Panc1 (cell line): ENCODE data around the gene THAP3. TPM values are rescaled to one million over a fixed set of nuclear protein-coding genes. Genes with fewer than 3 reads are reported as not detected.

Experiments used
- ATAC-seq: fragments of 200-7000 bp; cut with Tn5 transposase; 2 replicates; pipeline ENCODE4 v1.9.1; 2020; ENCODE audit warnings: mild to moderate bottlenecking, moderate library complexity
- BruUV-seq: library from RNA; stranded (reverse); fragments of 400-500 nt; replicated peaks from 2 replicates; lab custom pipeline; 2021; lab: Mats Ljungman, UMichigan
- CTCF ChIA-PET: fragments of 300-600 bp; sonication (Branson Sonifier 250); formaldehyde crosslinking; loops from one replicate; lab custom pipeline; 2022; ENCODE audit warnings: antibody characterized with exemption; lab: Charles Lee
- POLR2A ChIA-PET: fragments of 300-600 bp; sonication (Branson Sonifier 250); formaldehyde crosslinking; loops from one replicate; lab custom pipeline; 2022; ENCODE audit warnings: antibody characterized with exemption; lab: Charles Lee
- DNase-seq: peaks from one replicate; pipeline ENCODE4 v3.0.0-alpha.2; 2010; ENCODE audit warnings: low read depth, low spot score
- H3K27ac ChIP-seq: 2 replicates; pipeline ENCODE4 v1.5.1; 2011; ENCODE audit warnings: mild to moderate bottlenecking, low read length, inconsistent platforms
- H3K27me3 ChIP-seq: fragments of 200-500 bp; sonication (Bioruptor generic); 2 replicates; pipeline ENCODE4 v1.6.0; 2014; ENCODE audit warnings: low read length, inconsistent platforms; ENCODE audit not compliant: control insufficient read depth, insufficient read depth
- H3K36me3 ChIP-seq: fragments of 200-500 bp; sonication (Bioruptor generic); 2 replicates; pipeline ENCODE4 v1.5.1; 2014; ENCODE audit warnings: inconsistent platforms, mild to moderate bottlenecking, low read length, moderate library complexity; ENCODE audit not compliant: control insufficient read depth, insufficient read depth
- H3K4me1 ChIP-seq: 2 replicates; pipeline ENCODE4 v1.5.1; 2011; ENCODE audit warnings: inconsistent platforms, mild to moderate bottlenecking, low read length, moderate library complexity; ENCODE audit not compliant: control insufficient read depth, insufficient read depth
- H3K4me3 ChIP-seq, 2 experiments: 2 replicates each; pipeline ENCODE4 v1.5.1; 2011 to 2012; ENCODE audit warnings: low read depth in 2 of 2, low read length in 2 of 2, mild to moderate bottlenecking in 2 of 2, inconsistent platforms in 1 of 2, moderate library complexity in 1 of 2
- H3K9me3 ChIP-seq: fragments of 200-500 bp; sonication (Bioruptor generic); 2 replicates; pipeline ENCODE4 v1.5.1; 2014; ENCODE audit warnings: low read depth, mild to moderate bottlenecking, inconsistent platforms, low read length, moderate library complexity; ENCODE audit not compliant: control insufficient read depth, insufficient read depth
- CTCF ChIP-seq: fragments of 450-650 bp; IDR thresholded peaks from 2 replicates; pipeline ENCODE4 v1.5.1; 2017; ENCODE audit warnings: mild to moderate bottlenecking
- POLR2AphosphoS5 ChIP-seq: IDR thresholded peaks from 2 replicates; pipeline ENCODE4 v1.6.1; 2012; ENCODE audit warnings: mild to moderate bottlenecking, low read depth, low read length, moderate library complexity
- REST ChIP-seq, 2 experiments: IDR thresholded peaks; 2 replicates each; pipeline ENCODE4 v1.6.1; 2011 to 2012; ENCODE audit warnings: low read depth in 2 of 2, control low read depth in 1 of 2, low read length in 1 of 2, mild to moderate bottlenecking in 1 of 2, moderate library complexity in 1 of 2; ENCODE audit not compliant: insufficient read depth in 1 of 2
- SIN3A ChIP-seq: IDR thresholded peaks from 2 replicates; pipeline ENCODE4 v1.6.1; 2012; ENCODE audit warnings: low read depth, mild to moderate bottlenecking, low read length, moderate library complexity, borderline replicate concordance; ENCODE audit not compliant: insufficient read depth
- TCF7L2 ChIP-seq: IDR thresholded peaks from 2 replicates; pipeline ENCODE4 v1.6.1; 2011; ENCODE audit warnings: mild to moderate bottlenecking, low read depth, low read length, inconsistent platforms
- in situ Hi-C: cut with HindIII; loops from 2 replicates; pipeline ENCODE4 v1.10.0; 2016; ENCODE audit warnings: low sequenced_read_pairs, low pct_unique_long_range_greater_than_20kb
- intact Hi-C: fragments of 100-400 bp; cut with micrococcal nuclease; formaldehyde crosslinking; loops from one replicate; pipeline ENCODE4 v1.10.0; 2022; ENCODE audit not compliant: unreplicated experiment
- total RNA-seq: library from RNA; stranded (reverse); gene quantifications from one replicate; pipeline ENCODE4 v1.2.1, GENCODE V29; 2021; ENCODE audit not compliant: unreplicated experiment

The THAP3 gene
- total RNA-seq, 1 experiment from 2014 or later, result 24.9 TPM

GRCh38 chr1:6614019-6614928 is 10.4 kb upstream of the THAP3 start:
- ATAC-seq (peak; percentile 19; the same call in 1 of the 2 replicates), DNase-seq (no peak)
- no TSS peak for BruUV-seq
- H3K36me3 ChIP-seq, result peaks cover 4% of the 10 kb centered on the region; the same call in 1 of the 2 replicates
- ChIA-PET CTCF (interaction anchor here (0.7 kb wide), 1 partner anchor 13 kb away, joined by 3 read pairs; no protein-coding TSS in a partner anchor), POLR2A (no interaction called here)
- H3K4me1 ChIP-seq, result peaks cover 22% of the 10 kb centered on the region
- H3K4me3 ChIP-seq, result peak overlapping the region; percentile 57 to 67
- intact Hi-C loops (no loop called here), in situ Hi-C loops (no loop called here)
- peak overlapping the region; percentile 50; the same call in 1 of the 2 replicates for H3K27ac ChIP-seq
- H3K9me3 ChIP-seq, result no peaks in the 10 kb centered on the region
- no peaks in the 10 kb centered on the region for H3K27me3 ChIP-seq
- TF ChIP-seq POLR2AphosphoS5, result no peak
- TF ChIP-seq CTCF, result no peak
- TF ChIP-seq SIN3A, result no peak
- TF ChIP-seq REST (IDR thresholded peaks at IDR 0.05; ENCODE audit: insufficient read depth in 1 of 2, low read depth in 2 of 2, low read length in 1 of 2), result no peak
- no peak for TF ChIP-seq TCF7L2

- Histone ChIP-seq H3K36me3 (peaks cover 4% of the 10 kb centered on the region; the same call in 1 of the 2 replicates), H3K27ac (peak overlapping the region; percentile 76), H3K4me3 (peak overlapping the region; percentile 57 to 67), H3K9me3 (no peaks in the 10 kb centered on the region), H3K4me1 (peaks cover 14% of the 10 kb centered on the region), H3K27me3 (no peaks in the 10 kb centered on the region)
- ChIA-PET CTCF (interaction anchor here (1.0 kb wide), 1 partner anchor 113 kb away, joined by 19 read pairs; no protein-coding TSS in a partner anchor), POLR2A (no interaction called here)
- intact Hi-C loops, result no loop called here
- DNase-seq (no peak), ATAC-seq (no peak)
- TF ChIP-seq CTCF, result no peak
- TF ChIP-seq SIN3A, result 0 out of 2 replicates have a peak, but pooled peaks have one; percentile 28
- no peak for TF ChIP-seq POLR2AphosphoS5
- TF ChIP-seq REST (IDR thresholded peaks at IDR 0.05; ENCODE audit: insufficient read depth in 1 of 2, low read depth in 2 of 2, low read length in 1 of 2), result no peak
- in situ Hi-C loops, result no loop called here
- BruUV-seq, result no TSS peak
These were observed 9.5 kb upstream of the THAP3 start for GRCh38 chr1:6614929-6615785.
